CD4-positive, alpha-beta T cell (primary cell): ENCODE data around the gene C6orf141. TPM values are rescaled to one million over a fixed set of nuclear protein-coding genes. Genes with fewer than 3 reads are reported as not detected.

Experiments used
- ATAC-seq: fragments of 200-7000 bp; cut with Tn5 transposase; one replicate; pipeline ENCODE4 v1.10.0; 2022; ENCODE audit warnings: mild to moderate bottlenecking; ENCODE audit not compliant: poor library complexity
- CTCF ChIA-PET: fragments of 350-600 bp; sonication (Branson Sonifier 250); formaldehyde crosslinking; loops from one replicate; lab custom pipeline; 2021; ENCODE audit warnings: antibody characterized with exemption, inconsistent platforms; lab: Charles Lee
- POLR2A ChIA-PET: fragments of 350-600 bp; sonication (Branson Sonifier 250); formaldehyde crosslinking; loops from one replicate; lab custom pipeline; 2021; ENCODE audit warnings: antibody characterized with exemption, inconsistent platforms; lab: Charles Lee
- DNase-seq, 14 experiments: peaks; one replicate each; pipeline ENCODE4 v3.0.0-alpha.2; 2013 to 2020; ENCODE audit warnings: mixed read lengths in 2 of 14
- H3K27ac ChIP-seq, 2 donors: one replicate each; pipeline versions ENCODE4 v1.5.1 to v1.7.0; 2013; ENCODE audit warnings: low read length in 2 of 2, low read depth in 1 of 2, mild to moderate bottlenecking in 1 of 2
- H3K27me3 ChIP-seq, 2 experiments: 1 replicate in 1 of 2; 2 replicates in 1 of 2; pipeline versions ENCODE4 v1.6.1 to v1.7.0; 2013; ENCODE audit warnings: low read length in 2 of 2, control low read depth in 1 of 2, mild to moderate bottlenecking in 1 of 2, moderate library complexity in 1 of 2; ENCODE audit not compliant: insufficient read depth in 2 of 2, control insufficient read depth in 1 of 2
- H3K36me3 ChIP-seq: one replicate; pipeline ENCODE4 v1.6.1; 2013; ENCODE audit warnings: low read length, control low read depth; ENCODE audit not compliant: insufficient read depth
- H3K4me1 ChIP-seq: one replicate; pipeline ENCODE4 v1.6.1; 2013; ENCODE audit warnings: low read length, control low read depth; ENCODE audit not compliant: insufficient read depth
- H3K4me3 ChIP-seq: one replicate; pipeline ENCODE4 v1.5.1; 2013; ENCODE audit warnings: mild to moderate bottlenecking, low read length, moderate library complexity
- H3K9me3 ChIP-seq, 2 experiments: 1 replicate in 1 of 2; 2 replicates in 1 of 2; pipeline versions ENCODE4 v1.6.1 to v1.7.0; 2013; ENCODE audit warnings: low read length in 2 of 2, mild to moderate bottlenecking in 2 of 2, control low read depth in 1 of 2, moderate library complexity in 1 of 2; ENCODE audit not compliant: control insufficient read depth in 1 of 2, insufficient read depth in 1 of 2
- H3K27ac Mint-ChIP-seq: one replicate; pipeline ENCODE4 v1.8.0; 2020; ENCODE audit warnings: mixed read lengths
- H3K27me3 Mint-ChIP-seq: one replicate; pipeline ENCODE4 v1.8.0; 2021; ENCODE audit warnings: mixed read lengths
- H3K36me3 Mint-ChIP-seq: one replicate; pipeline ENCODE4 v1.8.0; 2021; ENCODE audit warnings: low read depth, mixed read lengths
- H3K4me1 Mint-ChIP-seq: one replicate; pipeline ENCODE4 v1.8.0; 2021; ENCODE audit warnings: low read depth, mixed read lengths
- H3K4me3 Mint-ChIP-seq: one replicate; pipeline ENCODE4 v1.8.0; 2020; ENCODE audit warnings: mild to moderate bottlenecking, mixed read lengths
- H3K9me3 Mint-ChIP-seq: one replicate; pipeline ENCODE4 v1.8.0; 2020; ENCODE audit warnings: mixed read lengths
- intact Hi-C, 2 experiments: fragments of 100-400 bp; cut with DNase I in 1 of 2; cut with micrococcal nuclease in 1 of 2; formaldehyde crosslinking; loops; one replicate each; pipeline versions ENCODE4 v1.15.1 to v1.9.0; 2023 to 2025; cut with DNase I, micrococcal nuclease
- polyA plus RNA-seq, 2 donors: library from polyadenylated mRNA; unstranded; fragments of 120-200 nt; gene quantifications; one replicate each; pipeline ENCODE4 v1.2.1, GENCODE V29; 2013
- total RNA-seq, 174 experiments: library from RNA in 2 of 174; stranded (reverse) in 2 of 174; gene quantifications; one replicate each; pipeline ENCODE4 v1.2.3 and lab custom pipeline; 2021 to 2026
- TF ChIP-seq, protein P1 (sequence below): fragments of 200-600 bp; IDR thresholded peaks from one replicate; pipeline ENCODE4 v1.8.0; 2022; ENCODE audit warnings: antibody characterized with exemption, mild to moderate bottlenecking

Gene C6orf141
- total RNA-seq, result not detected
- polyA plus RNA-seq (2013, experiment 1 of 2), result not detected
- 0.05 TPM for polyA plus RNA-seq (2013, experiment 2 of 2)
- total RNA-seq (lab: John Stamatoyannopoulos, UW), result 0 to 0.38 (median 0) reads per million in 172 experiments

DNA sequence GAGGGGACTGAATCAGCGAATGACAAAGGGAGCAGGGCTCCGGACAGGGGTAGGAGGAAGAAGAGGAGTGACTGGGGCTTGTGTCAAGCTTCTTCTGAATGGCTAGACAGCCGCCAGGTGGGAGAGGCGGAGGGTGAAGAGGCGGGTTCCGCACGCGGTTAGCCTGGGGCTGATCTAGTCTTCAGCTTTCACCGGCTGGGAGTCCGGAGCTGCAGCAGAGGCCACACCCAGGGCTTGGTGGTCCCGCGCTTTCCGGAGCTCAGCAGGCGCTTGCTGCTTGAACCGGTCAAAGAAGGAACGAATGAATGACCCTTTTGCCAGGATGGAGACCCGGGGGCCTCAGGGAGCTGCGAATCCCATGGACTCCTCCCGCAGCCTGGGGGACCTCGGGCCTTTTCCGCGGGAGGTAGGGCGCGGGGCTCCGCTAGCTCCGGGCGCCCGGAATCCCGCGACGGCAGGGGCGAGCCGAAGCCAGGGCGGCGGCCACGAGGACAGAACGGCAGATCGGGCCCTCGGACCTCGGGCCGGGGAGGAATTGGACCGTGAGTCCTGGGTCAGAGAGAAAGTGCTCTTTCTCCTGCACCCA, at the start of gene C6orf141:
C6orf141 (plus strand) TSS at position 177 of the 586 bp plus-strand sequence; CDS start at position 302, 125 bp downstream.
- POLR2A ChIA-PET, result no interaction called here
- no peak within 1 kb of the TSS for H3K27ac ChIP-seq
- Mint-ChIP-seq H3K4me1 (peaks cover 17% of the 10 kb centered on the region), H3K27ac (no peak within 1 kb of the TSS), H3K36me3 (no peaks in the 10 kb centered on the region), H3K4me3 (peak within 1 kb of the TSS; percentile 74), H3K9me3 (no peaks in the 10 kb centered on the region), H3K27me3 (peaks cover 52% of the 10 kb centered on the region)
- peaks cover 15% of the 10 kb centered on the region for H3K4me1 ChIP-seq
- peaks cover 22 to 27% of the 10 kb centered on the region in 2 experiments for H3K27me3 ChIP-seq
- H3K4me3 ChIP-seq, result peak within 1 kb of the TSS; percentile 40
- H3K36me3 ChIP-seq, result no peaks in the 10 kb centered on the region
- intact Hi-C loops, result no loop called here
- no peak for ATAC-seq
- TF ChIP-seq, protein P1, sequence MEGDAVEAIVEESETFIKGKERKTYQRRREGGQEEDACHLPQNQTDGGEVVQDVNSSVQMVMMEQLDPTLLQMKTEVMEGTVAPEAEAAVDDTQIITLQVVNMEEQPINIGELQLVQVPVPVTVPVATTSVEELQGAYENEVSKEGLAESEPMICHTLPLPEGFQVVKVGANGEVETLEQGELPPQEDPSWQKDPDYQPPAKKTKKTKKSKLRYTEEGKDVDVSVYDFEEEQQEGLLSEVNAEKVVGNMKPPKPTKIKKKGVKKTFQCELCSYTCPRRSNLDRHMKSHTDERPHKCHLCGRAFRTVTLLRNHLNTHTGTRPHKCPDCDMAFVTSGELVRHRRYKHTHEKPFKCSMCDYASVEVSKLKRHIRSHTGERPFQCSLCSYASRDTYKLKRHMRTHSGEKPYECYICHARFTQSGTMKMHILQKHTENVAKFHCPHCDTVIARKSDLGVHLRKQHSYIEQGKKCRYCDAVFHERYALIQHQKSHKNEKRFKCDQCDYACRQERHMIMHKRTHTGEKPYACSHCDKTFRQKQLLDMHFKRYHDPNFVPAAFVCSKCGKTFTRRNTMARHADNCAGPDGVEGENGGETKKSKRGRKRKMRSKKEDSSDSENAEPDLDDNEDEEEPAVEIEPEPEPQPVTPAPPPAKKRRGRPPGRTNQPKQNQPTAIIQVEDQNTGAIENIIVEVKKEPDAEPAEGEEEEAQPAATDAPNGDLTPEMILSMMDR, result no peak
- CTCF ChIA-PET, result no interaction called here
- DNase-seq, result no peak
- peaks cover 0 to 10% of the 10 kb centered on the region in 2 experiments for H3K9me3 ChIP-seq

DNA sequence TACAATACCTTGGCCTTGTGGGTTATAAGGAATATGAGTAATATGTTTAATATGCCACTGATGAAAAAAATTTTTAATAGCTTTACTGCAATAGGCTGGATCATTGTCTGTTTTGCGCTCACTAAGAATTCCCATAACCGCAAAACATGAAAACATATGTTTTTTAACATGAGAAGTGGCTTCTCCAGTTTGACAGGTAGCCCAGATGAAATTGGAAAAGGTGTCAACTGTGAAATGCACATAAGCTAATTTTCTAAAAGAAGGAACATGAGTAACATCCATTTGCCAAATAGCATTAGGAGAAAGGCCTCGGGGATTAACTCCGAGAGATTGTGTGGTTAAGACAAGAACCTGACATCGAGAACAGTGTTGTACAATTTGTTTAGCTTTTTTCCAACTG, 45.8 kb upstream of the C6orf141 start:
- Histone ChIP-seq H3K4me1 (no peaks in the 10 kb centered on the region), H3K9me3 (peaks cover 0 to 3% of the 10 kb centered on the region in 2 experiments), H3K4me3 (no peak overlapping the region), H3K36me3 (no peaks in the 10 kb centered on the region), H3K27me3 (peaks cover 0 to 2% of the 10 kb centered on the region in 2 experiments), H3K27ac (no peak overlapping the region)
- peaks cover 2% of the 10 kb centered on the region for H3K9me3 Mint-ChIP-seq
- no peak for DNase-seq
- H3K27ac Mint-ChIP-seq, result no peak overlapping the region
- ChIA-PET POLR2A (no interaction called here), CTCF (no interaction called here)
- peaks cover 18% of the 10 kb centered on the region for H3K27me3 Mint-ChIP-seq
- H3K4me3 Mint-ChIP-seq, result no peak overlapping the region
- H3K4me1 Mint-ChIP-seq, result no peaks in the 10 kb centered on the region
- H3K36me3 Mint-ChIP-seq, result no peaks in the 10 kb centered on the region
- ATAC-seq, result no peak
- TF ChIP-seq, protein P1, result no peak
- intact Hi-C loops, result no loop called here

DNA sequence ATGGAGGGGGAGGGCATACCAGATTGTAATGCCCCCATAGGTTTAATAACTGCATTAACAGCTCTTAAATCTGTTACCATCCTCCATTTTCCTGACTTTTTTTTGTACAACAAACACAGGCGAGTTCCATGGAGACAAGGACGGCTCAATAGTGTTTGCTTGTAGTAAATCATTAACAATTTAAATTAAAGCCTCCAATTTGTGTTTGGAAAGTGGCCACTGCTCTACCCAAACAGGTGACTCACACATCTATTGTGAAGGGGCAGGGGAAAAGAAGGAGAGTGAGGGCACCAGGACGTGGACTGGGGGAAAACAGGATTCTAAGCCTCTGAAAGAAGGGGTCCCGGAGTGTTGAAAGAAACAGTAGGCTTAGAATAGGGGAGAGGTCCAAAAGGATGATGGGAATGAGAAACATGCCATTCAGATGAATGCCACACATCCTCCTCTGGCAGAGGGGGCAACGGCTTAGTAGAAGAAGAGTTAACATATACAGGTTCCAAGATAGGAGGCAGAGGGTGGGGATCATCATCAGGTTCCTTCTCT, 43.8 kb upstream of the C6orf141 start:
- H3K4me1 ChIP-seq, result no peaks in the 10 kb centered on the region
- no peak overlapping the region for H3K27ac Mint-ChIP-seq
- ChIA-PET CTCF (no interaction called here), POLR2A (no interaction called here)
- intact Hi-C loops, result no loop called here
- DNase-seq, result no peak
- no peak overlapping the region for H3K4me3 Mint-ChIP-seq
- no peaks in the 10 kb centered on the region for H3K36me3 Mint-ChIP-seq
- peaks cover 0 to 2% of the 10 kb centered on the region in 2 experiments for H3K27me3 ChIP-seq
- no peak for ATAC-seq
- H3K9me3 Mint-ChIP-seq, result peaks cover 2% of the 10 kb centered on the region
- no peak overlapping the region for H3K27ac ChIP-seq
- H3K4me1 Mint-ChIP-seq, result no peaks in the 10 kb centered on the region
- H3K4me3 ChIP-seq, result no peak overlapping the region
- TF ChIP-seq, protein P1, result no peak
- no peaks in the 10 kb centered on the region for H3K36me3 ChIP-seq
- peaks cover 0 to 3% of the 10 kb centered on the region in 2 experiments for H3K9me3 ChIP-seq
- H3K27me3 Mint-ChIP-seq, result peaks cover 22% of the 10 kb centered on the region
